ENCODE measurements around the gene NKD1. TPM values are rescaled to one million over a fixed set of nuclear protein-coding genes. Genes with fewer than 3 reads are reported as not detected.

NKD1 gene
- total RNA-seq, 1 donor: under 0.01 TPM

DNA sequence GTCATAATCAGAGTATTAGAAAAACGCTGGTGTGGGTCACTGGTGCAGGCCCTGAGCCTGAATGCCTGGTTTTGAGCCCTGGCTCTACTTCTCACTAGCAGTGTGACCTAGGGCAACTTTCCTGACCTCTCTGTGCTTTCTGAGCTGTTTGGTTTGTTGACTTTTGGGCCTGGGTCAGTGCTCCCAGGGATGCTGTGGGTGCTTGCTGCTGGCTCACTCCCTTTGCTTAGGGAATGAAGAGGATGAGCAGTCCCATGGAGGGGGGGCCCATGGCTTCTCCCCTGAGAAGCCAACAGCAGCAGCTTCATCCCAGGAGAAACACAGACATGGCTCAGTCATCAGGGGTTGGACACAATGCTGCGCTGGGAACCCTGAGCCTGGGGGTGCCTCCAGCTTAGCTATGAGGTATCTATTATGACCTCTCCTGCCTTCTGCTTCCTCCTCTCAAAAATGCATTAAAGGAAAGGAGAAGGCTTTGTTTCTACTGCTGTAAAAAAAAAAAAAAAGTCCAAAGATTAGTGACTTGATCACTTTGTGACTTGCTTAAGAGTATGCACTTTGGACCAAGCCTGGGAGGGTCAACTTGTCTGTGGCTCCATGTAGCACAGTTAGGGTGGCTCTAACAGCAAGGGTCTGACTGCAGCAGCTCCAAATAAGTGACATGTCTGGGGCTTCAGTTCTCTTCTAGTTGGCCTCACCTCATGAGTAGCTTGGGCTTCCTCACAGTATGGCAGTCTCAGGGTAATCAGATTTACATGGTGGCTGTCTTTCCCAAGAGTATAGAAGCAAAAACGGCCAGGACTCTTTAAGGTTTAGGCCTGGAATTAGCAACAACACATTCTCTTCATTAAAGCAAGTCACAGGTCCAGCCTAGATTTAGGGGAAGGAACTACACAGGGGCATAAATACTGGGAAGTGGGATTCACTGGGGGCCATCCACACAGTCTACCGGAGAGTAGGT, 13.0 kb downstream of the NKD1 start:
- Histone ChIP-seq H3K9me3 (ENCODE audit: low read depth, low read length) (no peaks in the 10 kb centered on the region), H2AFZ (ENCODE audit: low read length) (no peak overlapping the region), H3K4me1 (ENCODE audit: insufficient read depth, low read length) (no peaks in the 10 kb centered on the region), H3K27ac (ENCODE audit: low read depth, low read length) (no peak overlapping the region), H3K4me3 (ENCODE audit: insufficient read depth, low read length) (no peak overlapping the region), H3K4me2 (ENCODE audit: insufficient read depth, low read length) (no peak overlapping the region), H4K20me1 (ENCODE audit: insufficient read depth, low read length) (no peaks in the 10 kb centered on the region), H3K27me3 (ENCODE audit: insufficient read depth, low read length) (no peaks in the 10 kb centered on the region), H3K36me3 (ENCODE audit: insufficient read depth, low read length) (no peaks in the 10 kb centered on the region), H3K79me2 (ENCODE audit: insufficient read depth, low read length) (no peaks in the 10 kb centered on the region)
- TF ChIP-seq, protein P1, sequence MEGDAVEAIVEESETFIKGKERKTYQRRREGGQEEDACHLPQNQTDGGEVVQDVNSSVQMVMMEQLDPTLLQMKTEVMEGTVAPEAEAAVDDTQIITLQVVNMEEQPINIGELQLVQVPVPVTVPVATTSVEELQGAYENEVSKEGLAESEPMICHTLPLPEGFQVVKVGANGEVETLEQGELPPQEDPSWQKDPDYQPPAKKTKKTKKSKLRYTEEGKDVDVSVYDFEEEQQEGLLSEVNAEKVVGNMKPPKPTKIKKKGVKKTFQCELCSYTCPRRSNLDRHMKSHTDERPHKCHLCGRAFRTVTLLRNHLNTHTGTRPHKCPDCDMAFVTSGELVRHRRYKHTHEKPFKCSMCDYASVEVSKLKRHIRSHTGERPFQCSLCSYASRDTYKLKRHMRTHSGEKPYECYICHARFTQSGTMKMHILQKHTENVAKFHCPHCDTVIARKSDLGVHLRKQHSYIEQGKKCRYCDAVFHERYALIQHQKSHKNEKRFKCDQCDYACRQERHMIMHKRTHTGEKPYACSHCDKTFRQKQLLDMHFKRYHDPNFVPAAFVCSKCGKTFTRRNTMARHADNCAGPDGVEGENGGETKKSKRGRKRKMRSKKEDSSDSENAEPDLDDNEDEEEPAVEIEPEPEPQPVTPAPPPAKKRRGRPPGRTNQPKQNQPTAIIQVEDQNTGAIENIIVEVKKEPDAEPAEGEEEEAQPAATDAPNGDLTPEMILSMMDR (IDR thresholded peaks at IDR 0.05; ENCODE audit: extremely low read depth, low read depth, low read length): no peak
- DNase-seq (ENCODE audit: insufficient read length, low spot score, missing footprints): no peak

- Histone ChIP-seq H3K4me1 (ENCODE audit: insufficient read depth, low read length) (no peaks in the 10 kb centered on the region), H3K4me2 (ENCODE audit: insufficient read depth, low read length) (no peak overlapping the region), H3K9me3 (ENCODE audit: low read depth, low read length) (no peaks in the 10 kb centered on the region), H2AFZ (ENCODE audit: low read length) (no peak overlapping the region), H3K4me3 (ENCODE audit: insufficient read depth, low read length) (no peak overlapping the region), H3K36me3 (ENCODE audit: insufficient read depth, low read length) (no peaks in the 10 kb centered on the region), H4K20me1 (ENCODE audit: insufficient read depth, low read length) (no peaks in the 10 kb centered on the region), H3K79me2 (ENCODE audit: insufficient read depth, low read length) (no peaks in the 10 kb centered on the region), H3K27me3 (ENCODE audit: insufficient read depth, low read length) (no peaks in the 10 kb centered on the region), H3K27ac (ENCODE audit: low read depth, low read length) (no peak overlapping the region)
- TF ChIP-seq, protein P1 (IDR thresholded peaks at IDR 0.05; ENCODE audit: extremely low read depth, low read depth, low read length): no peak
- DNase-seq (ENCODE audit: insufficient read length, low spot score, missing footprints): peak; percentile 30
Measured at GRCh38 chr16:50562657-50563056, 14.5 kb downstream of the NKD1 start.

GRCh38 chr16:50563989-50564388, 15.8 kb downstream of the NKD1 start:
- no peak overlapping the region for H3K4me2 ChIP-seq (ENCODE audit: insufficient read depth, low read length)
- no peak overlapping the region for H3K27ac ChIP-seq (ENCODE audit: low read depth, low read length)
- no peaks in the 10 kb centered on the region for H3K9me3 ChIP-seq (ENCODE audit: low read depth, low read length)
- H3K4me3 ChIP-seq (ENCODE audit: insufficient read depth, low read length): no peak overlapping the region
- H3K27me3 ChIP-seq (ENCODE audit: insufficient read depth, low read length): no peaks in the 10 kb centered on the region
- H3K79me2 ChIP-seq (ENCODE audit: insufficient read depth, low read length): no peaks in the 10 kb centered on the region
- H3K36me3 ChIP-seq (ENCODE audit: insufficient read depth, low read length): no peaks in the 10 kb centered on the region
- H4K20me1 ChIP-seq (ENCODE audit: insufficient read depth, low read length): no peaks in the 10 kb centered on the region
- no peak for DNase-seq (ENCODE audit: insufficient read length, low spot score, missing footprints)
- TF ChIP-seq, protein P1 (IDR thresholded peaks at IDR 0.05; ENCODE audit: extremely low read depth, low read depth, low read length): no peak
- H2AFZ ChIP-seq (ENCODE audit: low read length): no peak overlapping the region
- no peaks in the 10 kb centered on the region for H3K4me1 ChIP-seq (ENCODE audit: insufficient read depth, low read length)

GRCh38 chr16:50565428-50565827, 17.2 kb downstream of the NKD1 start:
- Histone ChIP-seq H3K79me2 (ENCODE audit: insufficient read depth, low read length) (no peaks in the 10 kb centered on the region), H3K9me3 (ENCODE audit: low read depth, low read length) (no peaks in the 10 kb centered on the region), H3K27me3 (ENCODE audit: insufficient read depth, low read length) (no peaks in the 10 kb centered on the region), H3K27ac (ENCODE audit: low read depth, low read length) (no peak overlapping the region), H3K36me3 (ENCODE audit: insufficient read depth, low read length) (no peaks in the 10 kb centered on the region), H3K4me3 (ENCODE audit: insufficient read depth, low read length) (no peak overlapping the region), H4K20me1 (ENCODE audit: insufficient read depth, low read length) (no peaks in the 10 kb centered on the region), H3K4me2 (ENCODE audit: insufficient read depth, low read length) (no peak overlapping the region), H3K4me1 (ENCODE audit: insufficient read depth, low read length) (no peaks in the 10 kb centered on the region), H2AFZ (ENCODE audit: low read length) (no peak overlapping the region)
- DNase-seq (ENCODE audit: insufficient read length, low spot score, missing footprints): no peak
- TF ChIP-seq, protein P1 (IDR thresholded peaks at IDR 0.05; ENCODE audit: extremely low read depth, low read depth, low read length): no peak
